GM06990 (cell line): ENCODE results near the gene SORBS1.

ENCODE experiments used
- DNase-seq: peaks from one replicate; pipeline ENCODE4 v3.0.0-alpha.2; 2011; ENCODE audit not compliant: insufficient read length; ENCODE audit errors: extremely low read depth
- H3K27me3 ChIP-seq: replicated peaks from 2 replicates; pipeline ENCODE4 v1.6.0; 2011; ENCODE audit warnings: low read length; ENCODE audit not compliant: control insufficient read depth, insufficient read depth
- H3K36me3 ChIP-seq: 2 replicates; pipeline ENCODE4 v1.5.1; 2011; ENCODE audit warnings: low read length; ENCODE audit not compliant: control insufficient read depth, insufficient read depth
- H3K4me3 ChIP-seq: replicated peaks from 2 replicates; pipeline ENCODE4 v1.5.1; 2011; ENCODE audit warnings: low read depth, mild to moderate bottlenecking, control low read depth, low read length
- TF ChIP-seq, protein P1 (sequence below): IDR thresholded peaks from 2 replicates; pipeline ENCODE4 v1.5.1; 2011; ENCODE audit warnings: low read length, control low read depth, mild to moderate bottlenecking, inconsistent platforms; ENCODE audit not compliant: insufficient read depth, poor library complexity, severe bottlenecking

SORBS1 gene

DNA sequence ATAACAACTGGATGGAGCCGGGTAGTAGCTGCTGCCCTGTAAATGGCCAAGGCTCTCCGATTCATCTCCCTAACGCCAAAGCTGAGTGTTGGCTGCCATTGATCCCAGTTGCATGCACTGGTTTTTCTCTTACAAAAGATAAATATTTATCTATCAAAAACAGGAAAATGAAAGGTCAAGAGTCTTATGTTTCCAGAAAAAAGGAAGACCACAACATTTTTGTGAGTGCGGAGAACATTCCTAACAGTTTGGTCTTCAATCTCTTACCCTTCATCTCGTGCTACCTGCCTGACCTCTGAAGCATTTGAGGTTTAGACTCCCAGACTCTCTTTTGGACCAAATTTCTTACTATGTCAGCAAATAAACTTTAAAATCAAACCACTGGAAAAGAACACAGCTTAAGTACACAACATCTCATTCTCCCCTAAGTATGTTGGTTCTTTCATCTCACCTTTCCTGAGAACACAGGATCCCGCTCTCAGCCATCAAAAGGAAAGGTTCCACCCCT is 61.6 kb downstream of the SORBS1 start:
- Histone ChIP-seq H3K4me3 (no peak overlapping the region), H3K27me3 (no peaks in the 10 kb centered on the region; the same call in 1 of the 2 replicates), H3K36me3 (no peaks in the 10 kb centered on the region)
- no peak for DNase-seq
- TF ChIP-seq, protein P1, sequence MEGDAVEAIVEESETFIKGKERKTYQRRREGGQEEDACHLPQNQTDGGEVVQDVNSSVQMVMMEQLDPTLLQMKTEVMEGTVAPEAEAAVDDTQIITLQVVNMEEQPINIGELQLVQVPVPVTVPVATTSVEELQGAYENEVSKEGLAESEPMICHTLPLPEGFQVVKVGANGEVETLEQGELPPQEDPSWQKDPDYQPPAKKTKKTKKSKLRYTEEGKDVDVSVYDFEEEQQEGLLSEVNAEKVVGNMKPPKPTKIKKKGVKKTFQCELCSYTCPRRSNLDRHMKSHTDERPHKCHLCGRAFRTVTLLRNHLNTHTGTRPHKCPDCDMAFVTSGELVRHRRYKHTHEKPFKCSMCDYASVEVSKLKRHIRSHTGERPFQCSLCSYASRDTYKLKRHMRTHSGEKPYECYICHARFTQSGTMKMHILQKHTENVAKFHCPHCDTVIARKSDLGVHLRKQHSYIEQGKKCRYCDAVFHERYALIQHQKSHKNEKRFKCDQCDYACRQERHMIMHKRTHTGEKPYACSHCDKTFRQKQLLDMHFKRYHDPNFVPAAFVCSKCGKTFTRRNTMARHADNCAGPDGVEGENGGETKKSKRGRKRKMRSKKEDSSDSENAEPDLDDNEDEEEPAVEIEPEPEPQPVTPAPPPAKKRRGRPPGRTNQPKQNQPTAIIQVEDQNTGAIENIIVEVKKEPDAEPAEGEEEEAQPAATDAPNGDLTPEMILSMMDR: no peak

DNA sequence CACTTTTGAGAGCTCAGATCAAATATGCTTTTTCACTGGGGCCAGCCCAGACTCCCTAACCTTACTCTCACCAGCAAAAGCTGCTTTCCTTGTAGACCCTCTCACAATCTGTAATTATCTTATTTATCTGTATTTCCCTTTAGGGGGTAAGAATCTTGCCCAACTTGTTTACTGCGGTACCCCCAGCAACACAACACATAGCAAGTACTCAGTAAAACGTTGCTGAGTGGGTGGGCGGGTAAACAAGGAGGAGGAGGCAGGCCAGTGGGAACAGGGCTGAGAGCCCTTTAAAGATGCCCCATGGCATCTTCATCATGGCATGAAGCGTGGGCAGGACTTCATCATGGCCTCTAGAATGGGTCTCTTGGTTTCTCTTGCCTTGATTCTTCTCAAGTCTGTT is 64.2 kb downstream of the SORBS1 start:
- Histone ChIP-seq H3K27me3 (no peaks in the 10 kb centered on the region; the same call in 1 of the 2 replicates), H3K4me3 (no peak overlapping the region), H3K36me3 (no peaks in the 10 kb centered on the region)
- TF ChIP-seq, protein P1: no peak
- no peak for DNase-seq

DNA sequence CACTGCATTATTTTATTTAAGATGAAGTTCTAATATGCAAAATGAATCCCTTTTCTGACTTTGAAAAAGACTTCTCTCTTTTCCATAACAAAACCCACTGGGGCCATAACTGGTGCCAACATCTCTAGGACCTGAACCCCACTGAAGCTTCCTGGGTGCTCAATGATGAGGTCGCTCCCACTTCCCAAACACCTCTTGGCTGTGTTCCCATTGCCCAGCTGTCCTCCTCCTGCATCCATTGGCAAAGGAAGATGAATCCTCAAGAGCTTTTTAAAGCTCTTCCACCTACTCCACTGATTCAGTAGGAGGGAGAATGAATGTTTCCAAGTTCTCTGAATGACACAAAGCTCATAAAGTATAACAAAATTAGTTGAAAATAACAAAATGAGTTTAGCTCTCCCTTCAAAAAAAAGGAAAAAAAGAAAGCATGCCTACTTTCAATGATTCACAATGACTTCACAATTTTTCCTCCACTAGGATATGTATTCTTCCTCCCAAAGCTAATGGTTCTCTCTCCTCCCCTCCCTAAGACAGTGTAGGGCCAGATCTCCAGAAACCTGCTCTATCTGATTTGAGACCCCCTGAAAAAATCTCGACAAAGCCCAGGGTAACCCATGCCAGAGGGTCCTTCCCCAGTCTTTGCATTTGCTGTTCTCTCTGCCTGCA is 64.8 kb downstream of the SORBS1 start:
- no peaks in the 10 kb centered on the region for H3K36me3 ChIP-seq
- H3K27me3 ChIP-seq: no peaks in the 10 kb centered on the region; the same call in 1 of the 2 replicates
- DNase-seq: no peak
- TF ChIP-seq, protein P1: no peak
- no peak overlapping the region for H3K4me3 ChIP-seq

DNA sequence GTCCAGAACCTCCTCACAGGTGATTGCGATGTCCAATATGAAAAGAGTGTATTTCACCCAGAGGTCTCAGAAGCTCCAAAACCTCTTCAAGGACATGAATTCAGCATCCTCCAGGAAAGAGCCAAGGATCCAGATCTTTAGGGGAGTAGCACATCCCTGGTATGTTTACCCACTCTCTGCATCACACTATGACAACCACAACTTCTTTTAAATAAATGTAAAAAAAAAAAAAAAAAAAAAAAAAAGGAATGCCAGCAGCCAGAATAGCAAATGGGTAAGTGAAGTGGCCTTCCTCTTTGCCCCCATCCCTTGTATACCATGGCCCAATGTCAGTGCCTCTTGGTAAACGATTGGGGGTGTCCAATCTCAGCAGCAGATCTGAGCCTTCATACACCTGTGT is 67.3 kb downstream of the SORBS1 start:
- H3K36me3 ChIP-seq: no peaks in the 10 kb centered on the region
- H3K4me3 ChIP-seq: no peak overlapping the region
- H3K27me3 ChIP-seq: no peaks in the 10 kb centered on the region; the same call in 1 of the 2 replicates
- TF ChIP-seq, protein P1: no peak
- no peak for DNase-seq

DNA sequence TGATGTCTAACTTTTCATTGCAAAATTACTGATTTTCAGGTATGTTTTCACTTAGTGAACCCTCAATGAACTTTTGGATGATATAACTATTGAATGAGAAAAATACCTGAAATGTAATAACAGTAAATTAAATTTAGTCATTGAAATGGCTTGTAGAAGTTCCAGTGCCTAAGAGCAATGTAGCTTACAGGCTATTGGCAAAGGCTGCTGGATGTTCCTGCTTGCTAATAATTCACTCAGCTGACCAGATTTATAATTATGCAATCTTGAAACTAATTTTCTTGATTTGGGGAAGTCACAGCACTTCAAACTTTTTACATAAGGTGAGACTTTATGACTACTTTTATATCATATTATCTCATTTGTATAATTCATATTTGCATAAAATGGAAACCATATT is 73.2 kb downstream of the SORBS1 start:
- TF ChIP-seq, protein P1: no peak
- no peak for DNase-seq
- Histone ChIP-seq H3K27me3 (no peaks in the 10 kb centered on the region), H3K36me3 (no peaks in the 10 kb centered on the region), H3K4me3 (no peak overlapping the region)
